ENCODE measurements around the gene CYP11A1.
A peak's percentile ranks its signal among the peaks of the same experiment; 100 is the strongest.

CYP11A1 gene

DNA sequence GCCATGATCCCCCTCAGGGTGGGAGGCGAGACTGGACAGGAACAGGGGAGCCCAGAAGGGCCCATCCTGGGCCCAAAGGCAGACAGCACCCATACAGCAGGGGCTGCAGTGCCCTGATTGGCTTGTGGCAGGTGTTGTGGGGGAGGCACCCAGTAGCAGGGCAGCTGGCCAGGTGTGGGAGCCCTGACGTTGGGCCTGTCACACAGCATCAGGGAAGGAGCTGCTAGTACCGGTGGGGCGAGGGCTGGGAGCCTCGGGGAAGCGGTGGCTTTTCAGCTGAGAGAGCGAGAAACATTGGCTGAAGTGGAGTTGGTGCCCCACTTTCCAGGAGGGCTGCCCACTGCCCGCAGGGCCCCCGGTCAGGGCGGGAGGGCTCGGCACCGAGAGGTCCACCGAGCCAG, 19.7 kb upstream of the CYP11A1 start:
- DNase-seq = no peak

DNA sequence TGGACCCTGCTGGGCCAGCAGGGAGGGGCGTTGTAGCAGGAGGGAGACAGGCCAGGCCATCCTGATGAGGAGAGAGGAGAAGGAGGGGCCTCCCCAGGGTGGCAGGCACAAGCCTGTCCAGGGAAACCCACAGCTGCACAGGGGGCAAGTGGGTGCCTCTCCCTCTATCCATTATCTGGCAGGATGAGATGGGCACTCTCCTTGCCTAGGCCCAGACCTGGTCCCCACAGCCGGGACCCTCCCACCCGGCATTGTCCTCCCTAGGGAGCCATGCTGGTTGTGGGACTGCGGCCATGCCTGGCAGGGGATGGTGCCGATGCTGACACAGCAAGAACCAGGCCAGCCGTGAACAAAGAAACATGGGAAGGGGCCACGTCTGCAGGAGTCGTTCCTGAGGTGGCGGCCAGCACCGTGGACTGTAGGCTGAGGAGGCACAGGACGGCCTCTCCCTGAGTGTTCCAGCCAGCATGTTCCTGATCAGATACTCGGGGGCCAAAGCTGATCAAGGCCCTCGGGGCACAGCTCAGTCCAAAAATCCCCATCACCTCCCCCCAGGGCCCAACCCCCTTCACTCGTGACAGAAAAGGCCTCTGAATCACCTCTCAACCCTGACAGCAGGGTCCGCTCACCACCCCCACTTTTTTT, 19.2 kb upstream of the CYP11A1 start:
- no peak for DNase-seq

GRCh38 chr15:74385733-74386132, 18.3 kb upstream of the CYP11A1 start:
- DNase-seq = no peak

DNA sequence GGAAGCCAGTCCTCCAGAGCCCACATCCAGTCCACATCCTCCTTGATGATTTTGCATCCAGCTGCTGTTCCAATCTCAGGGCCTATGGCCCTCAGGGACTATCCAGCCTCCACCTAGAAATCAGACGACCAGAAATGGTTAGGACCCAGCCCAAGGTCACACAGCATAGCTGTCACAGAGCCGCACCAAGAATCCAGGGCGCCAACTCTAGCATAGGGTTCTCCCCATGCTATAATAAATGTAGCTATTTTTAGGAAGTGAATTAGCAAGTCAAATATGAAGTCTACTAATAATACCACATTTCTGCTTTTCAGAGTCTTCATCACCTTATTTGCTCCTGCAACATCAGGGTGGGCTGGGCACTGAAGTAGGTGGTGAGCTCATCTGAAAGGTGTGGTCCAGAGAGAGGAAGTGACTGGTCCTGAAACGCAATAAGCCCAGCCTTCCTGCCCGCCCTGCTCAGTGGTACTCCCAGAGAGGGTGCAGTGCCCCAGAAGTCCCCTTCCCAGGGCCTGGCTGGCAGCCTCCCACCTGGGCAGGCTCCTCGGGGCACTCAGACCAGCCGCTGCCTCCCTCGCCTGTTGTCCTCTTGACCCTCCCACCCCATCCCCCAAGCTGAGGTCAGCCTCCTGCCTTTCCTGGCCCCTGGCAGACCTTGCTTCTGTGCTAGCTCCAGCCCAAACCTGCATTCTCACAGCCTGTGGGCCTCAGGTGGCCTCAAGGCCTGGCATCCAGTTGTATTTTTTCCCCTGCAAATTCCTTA, 17.6 kb upstream of the CYP11A1 start:
- peak; percentile 63 for DNase-seq

GRCh38 chr15:74384566-74384880, 17.1 kb upstream of the CYP11A1 start:
- no peak for DNase-seq

DNA sequence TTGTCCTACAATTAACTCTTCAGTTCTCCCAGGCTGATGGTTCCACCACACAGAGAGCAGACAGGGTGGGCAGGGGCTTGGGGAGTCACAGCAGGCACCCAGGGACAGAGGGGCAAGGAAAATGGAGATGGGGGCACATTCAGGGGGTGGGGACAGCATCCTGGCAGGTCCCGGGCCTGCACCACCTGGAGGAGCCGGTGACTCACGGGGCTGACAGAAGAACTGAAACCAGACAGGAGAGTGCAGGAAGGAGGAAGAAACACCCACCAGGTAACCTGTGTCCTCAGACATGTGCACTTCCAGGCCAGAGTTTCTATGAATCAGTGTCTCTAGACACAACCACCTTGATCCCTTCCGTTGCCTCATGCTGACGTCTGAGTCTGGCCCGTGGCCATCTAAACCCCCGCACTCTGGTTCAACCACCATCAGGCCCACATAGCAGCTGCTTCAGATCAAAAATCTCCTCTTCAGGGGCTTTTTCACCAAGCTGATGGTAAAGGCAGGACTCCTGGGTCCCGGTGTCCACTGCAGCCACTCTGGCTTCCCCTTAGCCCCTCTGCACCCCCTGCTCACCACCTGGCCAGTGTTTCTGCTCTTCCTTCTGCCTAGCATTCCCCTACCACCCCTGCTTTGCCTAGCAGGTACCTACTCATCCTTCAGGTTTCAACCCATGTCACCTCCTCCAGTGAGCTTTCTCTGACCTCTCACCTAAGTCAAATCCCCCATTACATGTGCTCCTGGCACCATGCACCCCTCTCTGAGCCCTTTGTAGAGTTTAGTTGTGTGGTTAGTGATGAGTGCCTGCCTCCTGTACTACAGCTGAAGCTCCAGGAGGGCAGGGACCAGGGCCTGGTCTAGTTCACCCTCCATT, 16.5 kb upstream of the CYP11A1 start:
- DNase-seq = no peak

DNA sequence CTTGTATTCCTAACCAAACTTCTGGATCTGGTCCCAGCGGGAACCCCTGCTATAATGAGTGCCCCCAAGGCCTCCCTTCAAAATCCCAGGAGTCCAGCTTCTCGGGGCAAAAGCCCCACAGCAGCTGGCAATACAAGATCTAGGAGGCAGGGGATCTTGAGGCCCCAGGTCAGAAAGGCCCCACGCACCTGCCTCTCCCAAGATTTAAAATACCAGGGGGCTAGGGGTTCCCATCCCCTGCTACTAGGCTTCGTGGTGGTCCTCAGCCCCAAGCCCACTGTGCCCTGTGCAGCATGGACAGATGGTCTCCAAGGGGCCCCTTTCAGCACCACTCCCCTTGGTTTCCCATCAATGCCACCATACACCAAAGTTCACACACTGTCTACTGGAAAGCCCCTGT, 15.8 kb upstream of the CYP11A1 start:
- no peak for DNase-seq

GRCh38 chr15:74382004-74382816, 14.8 kb upstream of the CYP11A1 start:
- peak; percentile 91 for DNase-seq

DNA sequence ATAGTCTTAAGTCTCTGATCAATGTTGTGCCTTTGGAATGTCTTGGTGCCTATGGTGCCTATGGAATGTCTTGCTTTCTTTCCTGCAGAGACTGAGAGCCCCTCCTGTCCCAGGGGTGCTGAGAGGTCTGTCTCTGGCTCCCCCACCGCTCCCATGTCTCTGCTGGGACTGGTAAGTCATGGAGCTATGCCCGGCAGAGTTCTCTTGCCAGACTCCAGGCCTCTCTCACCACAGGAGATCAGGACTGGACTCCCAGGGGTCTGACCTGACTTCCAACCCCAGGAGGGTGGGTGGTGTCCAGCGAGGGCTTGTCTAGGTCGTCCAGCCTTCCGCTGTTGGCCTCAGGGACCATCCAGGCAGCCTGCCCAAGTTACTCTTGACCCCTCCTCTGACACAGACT, 14.0 kb upstream of the CYP11A1 start:
- no peak for DNase-seq

DNA sequence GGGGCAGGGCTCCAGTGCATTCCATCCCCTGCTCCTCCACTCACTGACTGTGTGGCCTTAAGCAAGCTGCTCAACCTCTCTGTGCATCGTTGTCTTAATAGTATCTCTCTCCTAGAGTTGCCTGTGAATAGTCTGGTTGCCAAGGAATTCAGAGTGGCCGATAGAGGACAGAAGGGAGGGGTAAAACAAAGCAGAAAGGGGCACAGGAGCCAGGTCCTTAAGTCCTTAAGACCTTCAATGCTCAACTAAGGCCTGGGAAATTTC, 13.7 kb upstream of the CYP11A1 start:
- no peak for DNase-seq

DNA sequence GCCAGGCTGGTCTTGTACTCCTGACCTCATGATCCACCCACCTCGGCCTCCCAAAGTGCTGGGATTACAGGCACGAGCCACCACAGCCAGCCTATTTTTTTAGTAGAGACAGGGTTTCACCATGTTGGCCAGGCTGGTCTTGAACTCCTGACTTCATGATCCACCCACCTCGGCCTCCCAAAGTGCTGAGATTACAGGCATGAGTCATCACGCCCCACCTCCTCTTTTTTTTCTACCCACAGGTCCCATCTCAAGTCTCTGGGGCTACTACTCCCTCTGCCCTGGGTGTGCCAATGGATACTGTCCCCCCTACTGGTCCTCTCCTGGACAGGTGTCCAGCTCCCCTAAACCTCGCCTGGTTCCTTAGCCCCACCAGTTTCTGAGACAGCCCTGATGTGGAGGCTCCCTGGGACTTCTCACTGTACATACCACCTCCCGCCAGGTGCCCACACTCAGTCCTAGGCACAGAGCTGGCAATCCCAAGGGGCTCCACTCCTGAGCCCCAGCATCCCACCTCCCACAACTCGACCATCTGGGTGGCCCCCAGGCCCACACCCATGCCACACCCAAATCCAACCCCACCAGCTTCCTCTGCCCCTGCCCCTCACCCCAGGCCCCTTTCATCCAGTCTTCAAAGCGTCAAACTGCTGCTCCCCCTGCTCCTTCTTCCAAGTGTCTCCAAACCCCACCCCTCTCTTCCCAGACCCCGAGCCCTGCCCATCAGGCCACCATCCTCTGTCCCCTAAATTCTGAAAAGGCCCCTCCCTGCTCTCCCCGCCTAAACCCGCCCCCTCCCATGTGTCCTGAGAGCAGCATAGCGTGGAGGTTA, 13.1 kb upstream of the CYP11A1 start:
- DNase-seq = no peak

GRCh38 chr15:74378848-74379247, 11.4 kb upstream of the CYP11A1 start:
- no peak for DNase-seq

GRCh38 chr15:74377831-74378766, 10.7 kb upstream of the CYP11A1 start:
- DNase-seq = peak; percentile 20

- DNase-seq = no peak
These were observed 9.6 kb upstream of the CYP11A1 start for GRCh38 chr15:74376825-74377581.

- no peak for DNase-seq
These were observed 8.8 kb upstream of the CYP11A1 start for GRCh38 chr15:74376226-74376625.

GRCh38 chr15:74375303-74375693, 7.9 kb upstream of the CYP11A1 start:
- peak; percentile 80 for DNase-seq

GRCh38 chr15:74374648-74375302, 7.3 kb upstream of the CYP11A1 start:
- DNase-seq = no peak

DNA sequence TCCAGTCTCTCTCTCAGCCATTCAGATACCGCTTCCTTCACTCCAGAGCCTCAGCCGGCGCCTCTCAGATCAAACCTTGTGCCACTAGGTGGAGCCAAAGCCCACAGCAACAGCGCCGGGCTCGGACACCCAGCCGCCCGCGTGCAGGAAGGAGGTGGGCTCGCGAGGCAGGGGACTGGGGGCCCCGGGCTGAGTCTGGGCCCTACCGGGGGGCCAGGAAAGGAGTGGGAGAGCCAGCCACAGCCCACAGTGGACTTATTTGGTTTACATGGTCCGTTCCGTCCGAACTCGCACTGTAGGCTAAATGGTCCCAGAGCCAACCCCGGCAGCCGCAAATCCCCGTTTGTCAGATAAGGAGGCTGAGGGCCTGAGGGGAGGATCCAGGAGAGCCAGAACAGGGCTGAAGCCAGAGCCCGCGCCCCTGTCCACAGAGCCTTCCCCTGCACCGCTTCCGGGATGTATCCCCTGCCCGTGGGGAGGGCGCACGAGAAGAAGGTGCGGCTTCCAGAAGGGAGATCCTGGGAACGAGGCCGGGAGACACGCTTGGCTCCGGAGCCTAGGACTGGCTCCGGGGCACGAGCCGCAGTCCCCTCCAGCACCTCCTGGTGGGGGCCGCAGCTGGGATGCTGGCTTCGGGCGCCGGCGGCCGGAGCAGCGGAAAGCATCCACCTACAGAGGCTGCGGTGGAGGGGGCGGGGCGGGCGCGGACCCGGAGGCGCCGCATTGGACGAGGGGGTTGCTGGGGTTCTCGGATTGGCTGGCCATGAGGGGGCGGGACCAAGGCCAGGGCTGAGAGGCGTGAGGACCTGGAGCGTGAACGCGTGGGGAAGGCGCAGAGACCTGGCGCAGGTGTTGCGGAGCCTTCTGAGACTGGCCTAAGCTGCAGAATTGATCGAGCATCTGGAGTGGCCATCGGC, 6.5 kb upstream of the CYP11A1 start:
- DNase-seq = peak; percentile 92
